Activated CD4-positive, alpha-beta T cell treated with anti-CD3 and anti-CD28 coated beads, Interleukin-2, amount 10 ng/mL, durations not matched to agents 7 days and 5 days (primary cell): ENCODE measurements around the gene FOXP3. TPM values are rescaled to one million over a fixed set of nuclear protein-coding genes. Genes with fewer than 3 reads are reported as not detected.
A peak's percentile ranks its signal among the peaks of the same experiment; 100 is the strongest.

ENCODE experiments used
- CTCF ChIA-PET: fragments of 350-600 bp; sonication (Branson Sonifier 250); formaldehyde crosslinking; loops from one replicate; lab custom pipeline; 2021; ENCODE audit warnings: antibody characterized with exemption; lab: Charles Lee
- POLR2A ChIA-PET: fragments of 350-600 bp; sonication (Branson Sonifier 250); formaldehyde crosslinking; loops from one replicate; lab custom pipeline; 2021; ENCODE audit warnings: antibody characterized with exemption; lab: Charles Lee
- DNase-seq: peaks from one replicate; pipeline ENCODE4 v3.0.0-alpha.2; 2020
- H3K27ac Mint-ChIP-seq: one replicate; pipeline ENCODE4 v1.8.0; 2021; ENCODE audit warnings: mild to moderate bottlenecking, moderate library complexity, mixed read lengths
- H3K27me3 Mint-ChIP-seq: one replicate; pipeline ENCODE4 v1.8.0; 2021; ENCODE audit warnings: mixed read lengths
- H3K36me3 Mint-ChIP-seq: one replicate; pipeline ENCODE4 v1.8.0; 2021; ENCODE audit warnings: low read depth, mixed read lengths
- H3K4me1 Mint-ChIP-seq: one replicate; pipeline ENCODE4 v1.8.0; 2021; ENCODE audit warnings: mixed read lengths
- H3K4me3 Mint-ChIP-seq: one replicate; pipeline ENCODE4 v1.8.0; 2021; ENCODE audit warnings: mild to moderate bottlenecking, moderate library complexity, mixed read lengths
- H3K9me3 Mint-ChIP-seq: one replicate; pipeline ENCODE4 v1.8.0; 2021; ENCODE audit warnings: mixed read lengths
- total RNA-seq, 2 experiments: library from RNA; stranded (reverse); gene quantifications; one replicate each; pipeline ENCODE4 v1.2.3, GENCODE V29; 2021

FOXP3 gene
- total RNA-seq, 2 experiments from 2014 or later, result 12.8 to 13.0 TPM

DNA sequence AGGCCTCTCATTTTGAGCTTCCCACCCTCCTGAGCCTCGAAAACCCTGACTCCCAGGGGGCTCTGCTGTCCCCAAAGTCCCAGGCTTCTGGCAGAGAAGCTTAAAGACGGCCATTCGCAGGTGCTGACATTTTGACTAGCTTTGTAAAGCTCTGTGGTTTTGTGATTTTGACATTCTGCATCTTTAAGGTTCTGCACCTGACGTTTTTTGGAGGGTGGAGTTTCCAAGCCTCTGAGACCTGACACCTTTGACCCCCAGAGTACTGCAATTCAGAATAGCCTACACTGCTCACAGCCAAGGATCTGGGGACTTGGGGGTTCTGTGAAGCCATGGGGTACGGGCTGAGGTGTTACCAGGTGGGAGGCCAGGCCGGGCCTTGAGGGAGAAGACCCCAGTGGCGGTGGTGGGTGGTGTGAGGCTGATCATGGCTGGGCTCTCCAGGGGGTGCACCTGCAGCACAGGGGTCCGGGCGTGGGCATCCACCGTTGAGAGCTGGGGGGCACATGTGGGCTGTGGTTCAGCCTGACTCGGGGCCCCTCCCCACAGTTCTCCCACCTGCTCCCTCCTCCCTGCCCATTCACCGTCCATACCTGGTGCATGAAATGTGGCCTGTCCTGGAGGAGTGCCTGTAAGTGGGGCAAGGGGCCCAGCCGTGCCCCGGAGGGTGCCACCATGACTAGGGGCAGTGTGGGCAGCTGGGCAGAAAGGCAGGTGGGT lies 7.3 kb downstream of the FOXP3 start:
- POLR2A ChIA-PET, result no interaction called here
- no peaks in the 10 kb centered on the region for H3K9me3 Mint-ChIP-seq
- DNase-seq, result no peak
- no peak overlapping the region for H3K4me3 Mint-ChIP-seq
- H3K27ac Mint-ChIP-seq, result peak overlapping the region; percentile 69
- H3K36me3 Mint-ChIP-seq, result peaks cover 7% of the 10 kb centered on the region
- H3K27me3 Mint-ChIP-seq, result no peaks in the 10 kb centered on the region
- CTCF ChIA-PET, result interaction anchor here (0.8 to 1.2 kb wide), 3 partner anchors 9 to 93 kb away, joined by 3 read pairs; no protein-coding TSS in a partner anchor
- peaks cover 29% of the 10 kb centered on the region for H3K4me1 Mint-ChIP-seq

DNA sequence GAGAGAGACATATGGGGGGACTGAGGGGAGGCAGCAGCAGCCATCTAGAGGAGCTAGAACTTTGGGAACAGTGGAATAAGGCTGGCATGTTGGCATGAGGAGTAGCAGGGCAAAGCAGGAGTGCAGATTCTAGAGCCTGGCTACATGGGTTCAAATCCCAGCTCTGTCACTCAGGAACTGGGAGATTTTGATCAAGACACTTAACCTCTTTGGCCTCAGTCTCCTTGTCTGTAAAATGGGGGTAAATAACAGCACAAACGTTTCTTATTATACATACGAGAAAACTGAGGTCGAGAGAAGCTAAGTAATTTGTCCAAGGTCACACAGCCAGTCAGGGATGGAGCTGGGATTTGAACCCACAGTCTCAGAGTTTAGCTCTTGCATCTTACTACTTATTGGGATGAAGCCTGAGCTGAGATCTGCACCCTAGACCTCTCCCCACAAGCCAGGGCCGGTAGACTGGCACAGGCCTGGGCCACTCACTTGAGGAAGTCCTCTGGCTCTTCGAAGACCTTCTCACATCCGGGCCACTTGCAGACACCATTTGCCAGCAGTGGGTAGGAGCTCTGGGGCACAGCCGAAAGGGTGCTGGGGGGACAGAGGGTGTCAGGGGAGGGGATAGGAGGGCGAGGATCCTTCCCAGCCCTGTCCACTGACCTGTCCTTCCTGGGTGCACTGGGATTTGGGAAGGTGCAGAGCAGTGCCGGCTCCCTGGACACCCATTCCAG lies 8.1 kb downstream of the FOXP3 start:
- ChIA-PET CTCF (interaction anchor here (0.6 to 1.2 kb wide), 4 partner anchors 8 to 394 kb away, joined by 3 read pairs; no protein-coding TSS in a partner anchor), POLR2A (no interaction called here)
- H3K9me3 Mint-ChIP-seq, result no peaks in the 10 kb centered on the region
- no peaks in the 10 kb centered on the region for H3K27me3 Mint-ChIP-seq
- no peak overlapping the region for H3K4me3 Mint-ChIP-seq
- peaks cover 24% of the 10 kb centered on the region for H3K4me1 Mint-ChIP-seq
- no peak for DNase-seq
- H3K27ac Mint-ChIP-seq, result no peak overlapping the region
- H3K36me3 Mint-ChIP-seq, result peaks cover 7% of the 10 kb centered on the region

DNA sequence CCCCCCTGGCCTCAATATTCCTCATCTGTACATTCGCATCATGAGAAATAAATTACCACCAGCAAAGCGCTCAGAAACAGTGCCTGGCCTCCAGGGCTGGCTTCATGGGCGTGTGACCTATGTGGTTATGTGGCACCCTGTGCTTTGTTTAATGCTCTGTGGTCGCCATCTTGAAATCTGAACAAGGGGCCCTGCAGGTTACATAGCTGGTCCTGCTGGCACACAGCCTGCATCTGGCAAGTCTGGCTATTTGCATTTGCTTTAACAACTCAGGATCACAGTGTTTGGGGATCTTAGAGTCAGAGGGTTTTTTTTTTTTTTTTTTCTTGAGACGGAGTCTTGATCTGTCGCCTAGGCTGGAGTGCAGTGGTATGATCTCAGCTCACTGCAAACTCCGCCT lies 9.9 kb downstream of the FOXP3 start:
- H3K4me1 Mint-ChIP-seq, result peaks cover 23% of the 10 kb centered on the region
- peaks cover 8% of the 10 kb centered on the region for H3K36me3 Mint-ChIP-seq
- no peaks in the 10 kb centered on the region for H3K27me3 Mint-ChIP-seq
- peak overlapping the region; percentile 13 for H3K27ac Mint-ChIP-seq
- ChIA-PET CTCF (interaction anchor here (0.7 kb wide), 1 partner anchor 37 kb away, joined by 3 read pairs; no protein-coding TSS in a partner anchor), POLR2A (no interaction called here)
- no peak overlapping the region for H3K4me3 Mint-ChIP-seq
- no peaks in the 10 kb centered on the region for H3K9me3 Mint-ChIP-seq
- DNase-seq, result no peak

DNA sequence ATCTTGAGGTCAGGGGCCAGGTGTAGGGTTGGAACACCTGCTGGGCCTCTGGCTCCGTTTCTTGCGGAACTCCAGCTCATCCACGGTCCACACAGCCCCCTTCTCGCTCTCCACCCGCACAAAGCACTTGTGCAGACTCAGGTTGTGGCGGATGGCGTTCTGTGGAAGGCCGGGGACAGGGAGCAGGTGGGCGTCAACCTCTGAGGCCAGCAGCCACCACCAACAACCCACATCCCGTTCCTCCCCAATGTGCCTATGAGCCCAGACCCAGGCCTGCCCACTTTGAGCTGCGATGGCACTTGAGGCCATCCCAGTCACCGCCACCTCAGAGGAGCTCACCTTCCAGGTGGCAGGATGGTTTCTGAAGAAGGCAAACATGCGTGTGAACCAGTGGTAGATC lies 13.2 kb downstream of the FOXP3 start:
- H3K36me3 Mint-ChIP-seq, result peaks cover 18% of the 10 kb centered on the region
- no peak for DNase-seq
- peaks cover 4% of the 10 kb centered on the region for H3K4me1 Mint-ChIP-seq
- no peaks in the 10 kb centered on the region for H3K9me3 Mint-ChIP-seq
- no peak overlapping the region for H3K27ac Mint-ChIP-seq
- H3K4me3 Mint-ChIP-seq, result no peak overlapping the region
- CTCF ChIA-PET, result interaction anchor here (1.0 kb wide), 1 partner anchor 22 kb away, joined by 3 read pairs; no protein-coding TSS in a partner anchor
- POLR2A ChIA-PET, result no interaction called here
- H3K27me3 Mint-ChIP-seq, result no peaks in the 10 kb centered on the region

DNA sequence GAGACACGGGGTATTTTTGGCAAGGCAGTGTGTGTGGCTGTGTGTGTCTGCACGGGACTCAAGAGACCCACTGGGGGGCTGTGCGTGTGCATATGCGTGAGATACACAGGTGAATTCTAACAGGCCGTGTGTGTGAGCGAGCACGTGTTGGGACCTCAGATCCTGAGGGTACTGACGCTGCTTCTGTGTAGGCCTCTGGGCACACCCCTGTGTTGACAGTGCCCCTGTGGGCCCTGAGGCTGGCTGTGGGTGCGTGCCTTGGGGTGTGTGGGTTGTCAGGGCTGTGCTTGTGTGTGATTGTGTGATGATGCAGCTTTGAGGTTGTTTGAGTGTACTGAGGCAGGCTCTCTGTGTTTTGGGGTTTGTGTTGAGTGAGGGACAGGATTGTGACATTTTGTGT lies 13.9 kb downstream of the FOXP3 start:
- Mint-ChIP-seq H3K27ac (peak overlapping the region; percentile 36), H3K9me3 (no peaks in the 10 kb centered on the region), H3K4me3 (no peak overlapping the region), H3K4me1 (peaks cover 3% of the 10 kb centered on the region), H3K27me3 (no peaks in the 10 kb centered on the region), H3K36me3 (peaks cover 20% of the 10 kb centered on the region)
- ChIA-PET POLR2A (no interaction called here), CTCF (interaction anchor here (1.0 kb wide), 1 partner anchor 23 kb away, joined by 3 read pairs; no protein-coding TSS in a partner anchor)
- no peak for DNase-seq

DNA sequence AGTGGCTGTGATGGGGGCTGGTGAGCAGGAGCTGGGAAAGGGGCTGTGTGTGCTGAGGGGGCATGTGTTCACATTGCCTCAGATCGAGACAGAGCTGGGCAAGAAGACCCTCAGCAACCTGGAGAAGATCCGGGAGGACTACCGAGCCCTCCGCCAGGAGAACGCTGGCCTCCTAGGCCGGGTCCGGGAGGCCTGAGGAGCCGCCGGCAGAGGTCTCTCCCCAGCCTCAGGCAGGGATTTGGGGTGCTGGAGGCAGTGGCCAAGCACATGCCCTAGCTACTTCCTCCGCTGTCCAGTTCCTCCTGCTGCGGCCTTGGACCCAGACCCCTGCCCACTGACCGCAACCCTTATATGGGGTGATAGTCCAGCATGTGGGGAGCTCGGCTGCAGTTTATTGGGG lies 14.4 kb downstream of the FOXP3 start:
- Mint-ChIP-seq H3K4me1 (peaks cover 3% of the 10 kb centered on the region), H3K9me3 (no peaks in the 10 kb centered on the region), H3K4me3 (no peak overlapping the region), H3K27me3 (no peaks in the 10 kb centered on the region), H3K36me3 (peaks cover 20% of the 10 kb centered on the region), H3K27ac (peak overlapping the region; percentile 36)
- no peak for DNase-seq
- POLR2A ChIA-PET, result no interaction called here
- CTCF ChIA-PET, result interaction anchor here (1.0 to 1.3 kb wide), 2 partner anchors 16 to 23 kb away, joined by 3 read pairs; no protein-coding TSS in a partner anchor

DNA sequence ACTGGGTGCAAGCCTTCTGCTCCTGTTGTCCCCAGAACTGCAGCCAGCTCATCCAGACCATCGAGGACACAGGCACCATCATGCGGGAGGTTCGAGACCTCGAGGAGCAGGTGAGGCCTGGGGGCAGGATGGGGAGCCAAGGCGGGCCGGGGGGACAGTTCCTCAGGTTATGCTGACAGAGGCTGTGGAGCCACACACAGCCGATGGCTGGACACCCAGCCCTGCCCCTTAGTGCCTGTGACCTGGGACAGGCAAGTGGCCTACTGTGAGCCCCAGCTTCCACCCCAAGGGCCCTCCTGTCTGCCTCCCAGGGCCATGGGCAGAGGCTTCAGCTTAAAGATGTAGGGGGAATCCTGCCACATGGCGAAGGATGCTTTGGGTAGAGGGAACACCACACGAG lies 14.9 kb downstream of the FOXP3 start:
- H3K9me3 Mint-ChIP-seq, result no peaks in the 10 kb centered on the region
- H3K27ac Mint-ChIP-seq, result no peak overlapping the region
- no peak for DNase-seq
- no peaks in the 10 kb centered on the region for H3K27me3 Mint-ChIP-seq
- peaks cover 3% of the 10 kb centered on the region for H3K4me1 Mint-ChIP-seq
- ChIA-PET POLR2A (no interaction called here), CTCF (interaction anchor here (0.8 to 1.9 kb wide), 3 partner anchors 10 to 16 kb away, joined by 3 to 8 read pairs (median 3); no protein-coding TSS in a partner anchor)
- H3K4me3 Mint-ChIP-seq, result no peak overlapping the region
- H3K36me3 Mint-ChIP-seq, result peaks cover 22% of the 10 kb centered on the region

DNA sequence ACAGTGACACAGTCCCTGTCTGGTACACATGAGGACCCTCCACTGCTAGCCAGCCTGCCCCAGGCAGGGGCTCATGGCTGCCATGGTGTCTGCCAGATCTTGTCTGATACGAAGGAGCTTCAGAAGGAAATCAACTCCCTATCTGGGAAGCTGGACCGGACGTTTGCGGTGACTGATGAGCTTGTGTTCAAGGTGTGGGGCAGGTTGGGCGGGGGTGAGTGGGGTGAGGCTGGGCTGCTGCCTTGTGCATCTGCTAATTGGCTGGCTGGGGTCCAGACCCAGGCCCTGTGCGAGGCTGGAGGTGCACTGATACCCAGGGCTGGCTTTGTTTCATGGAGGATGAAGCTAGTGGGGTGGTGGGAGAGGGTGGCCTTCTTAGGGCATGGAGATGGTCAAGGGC lies 15.4 kb downstream of the FOXP3 start:
- no peaks in the 10 kb centered on the region for H3K9me3 Mint-ChIP-seq
- H3K27me3 Mint-ChIP-seq, result no peaks in the 10 kb centered on the region
- no peak for DNase-seq
- POLR2A ChIA-PET, result no interaction called here
- CTCF ChIA-PET, result interaction anchor here (0.8 to 1.9 kb wide), 4 partner anchors 8 to 17 kb away, joined by 3 to 8 read pairs (median 3); no protein-coding TSS in a partner anchor
- peak overlapping the region; percentile 41 for H3K27ac Mint-ChIP-seq
- H3K36me3 Mint-ChIP-seq, result peaks cover 23% of the 10 kb centered on the region
- H3K4me3 Mint-ChIP-seq, result no peak overlapping the region
- H3K4me1 Mint-ChIP-seq, result peaks cover 3% of the 10 kb centered on the region

DNA sequence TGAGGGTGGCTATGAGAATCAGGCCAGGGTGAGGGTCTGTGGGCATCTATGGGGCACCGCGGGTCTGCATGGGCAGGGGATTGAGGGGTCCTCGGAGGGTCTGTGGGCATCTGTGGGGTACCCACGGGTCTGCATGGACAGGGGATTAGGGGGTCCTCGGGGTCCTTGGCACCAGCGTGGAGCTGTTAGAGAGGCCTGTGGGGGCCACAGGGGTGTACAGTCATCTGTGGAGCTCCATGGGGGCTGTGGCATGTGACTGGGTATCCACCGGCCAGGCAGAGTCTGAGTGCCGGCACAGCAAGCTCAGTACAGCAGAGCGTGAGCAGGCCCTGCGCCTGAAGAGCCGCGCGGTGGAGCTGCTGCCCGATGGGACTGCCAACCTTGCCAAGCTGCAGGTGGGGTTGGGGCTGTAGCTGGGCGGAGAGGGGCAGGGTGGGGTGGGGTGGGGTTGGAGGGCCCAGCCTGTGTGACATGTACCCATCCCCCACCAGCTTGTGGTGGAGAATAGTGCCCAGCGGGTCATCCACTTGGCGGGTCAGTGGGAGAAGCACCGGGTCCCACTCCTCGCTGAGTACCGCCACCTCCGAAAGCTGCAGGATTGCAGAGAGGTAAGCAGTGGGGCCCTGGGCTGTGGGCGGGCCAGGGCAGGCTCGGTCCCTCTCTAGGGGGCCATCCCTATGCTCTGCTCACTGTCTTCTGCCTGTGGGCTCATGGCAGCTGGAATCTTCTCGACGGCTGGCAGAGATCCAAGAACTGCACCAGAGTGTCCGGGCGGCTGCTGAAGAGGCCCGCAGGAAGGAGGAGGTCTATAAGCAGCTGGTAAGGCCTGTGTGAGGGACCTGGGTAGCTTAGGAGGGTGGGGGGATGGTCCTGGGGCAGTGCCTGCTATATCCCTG lies 16.3 kb downstream of the FOXP3 start:
- CTCF ChIA-PET, result interaction anchor here (1.3 to 1.9 kb wide), 2 partner anchors 9 to 11 kb away, joined by 3 to 8 read pairs; no protein-coding TSS in a partner anchor
- Mint-ChIP-seq H3K4me1 (peaks cover 3% of the 10 kb centered on the region), H3K36me3 (peaks cover 26% of the 10 kb centered on the region), H3K4me3 (no peak overlapping the region), H3K27me3 (no peaks in the 10 kb centered on the region), H3K27ac (no peak overlapping the region), H3K9me3 (no peaks in the 10 kb centered on the region)
- POLR2A ChIA-PET, result no interaction called here
- DNase-seq, result no peak

DNA sequence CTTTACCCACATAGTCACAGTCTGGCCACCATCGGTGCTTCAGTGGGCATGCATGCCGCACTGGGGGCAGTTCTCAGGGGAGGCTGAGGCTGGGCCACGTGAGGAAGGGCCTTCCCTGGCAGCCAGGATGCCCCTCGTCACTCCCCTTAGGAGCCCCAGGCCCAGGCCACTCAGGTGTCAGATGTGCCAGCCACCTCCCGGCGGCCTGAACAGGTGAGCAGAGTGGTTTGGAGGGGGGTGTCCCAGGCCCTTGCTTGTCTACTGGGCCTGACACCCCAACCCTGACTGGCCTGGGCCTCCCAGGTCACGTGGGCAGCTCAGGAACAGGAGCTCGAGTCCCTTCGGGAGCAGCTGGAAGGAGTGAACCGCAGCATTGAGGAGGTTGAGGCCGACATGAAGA lies 17.2 kb downstream of the FOXP3 start:
- POLR2A ChIA-PET, result no interaction called here
- H3K4me3 Mint-ChIP-seq, result no peak overlapping the region
- CTCF ChIA-PET, result no interaction called here

DNA sequence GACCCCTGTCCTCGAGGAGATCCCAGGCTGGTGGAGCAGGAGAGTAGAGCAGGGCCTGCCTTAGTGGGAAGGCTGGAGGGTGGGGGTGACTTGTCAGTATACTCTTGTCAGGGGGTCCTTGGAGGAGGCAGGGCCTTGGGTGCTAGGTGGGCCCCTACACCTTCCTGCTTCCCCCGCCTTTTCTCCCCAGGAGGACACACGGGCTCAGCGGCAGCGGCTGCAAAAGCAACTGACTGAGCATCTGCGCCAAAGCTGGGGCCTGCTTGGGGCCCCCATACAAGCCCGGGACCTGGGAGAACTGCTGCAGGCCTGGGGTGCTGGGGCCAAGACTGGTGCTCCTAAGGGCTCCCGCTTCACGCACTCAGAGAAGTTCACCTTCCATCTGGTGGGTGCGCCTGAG lies 18.0 kb downstream of the FOXP3 start:
- DNase-seq, result no peak
- peaks cover 3% of the 10 kb centered on the region for H3K4me1 Mint-ChIP-seq
- no peak overlapping the region for H3K27ac Mint-ChIP-seq
- ChIA-PET CTCF (no interaction called here), POLR2A (no interaction called here)
- H3K9me3 Mint-ChIP-seq, result no peaks in the 10 kb centered on the region
- no peaks in the 10 kb centered on the region for H3K27me3 Mint-ChIP-seq
- no peak overlapping the region for H3K4me3 Mint-ChIP-seq
- H3K36me3 Mint-ChIP-seq, result peaks cover 26% of the 10 kb centered on the region

More for the DNA sequence above, 17.2 kb downstream of the FOXP3 start:
- no peak for DNase-seq
- Mint-ChIP-seq H3K27me3 (no peaks in the 10 kb centered on the region), H3K4me1 (peaks cover 3% of the 10 kb centered on the region), H3K9me3 (no peaks in the 10 kb centered on the region), H3K27ac (no peak overlapping the region), H3K36me3 (peaks cover 26% of the 10 kb centered on the region)

DNA sequence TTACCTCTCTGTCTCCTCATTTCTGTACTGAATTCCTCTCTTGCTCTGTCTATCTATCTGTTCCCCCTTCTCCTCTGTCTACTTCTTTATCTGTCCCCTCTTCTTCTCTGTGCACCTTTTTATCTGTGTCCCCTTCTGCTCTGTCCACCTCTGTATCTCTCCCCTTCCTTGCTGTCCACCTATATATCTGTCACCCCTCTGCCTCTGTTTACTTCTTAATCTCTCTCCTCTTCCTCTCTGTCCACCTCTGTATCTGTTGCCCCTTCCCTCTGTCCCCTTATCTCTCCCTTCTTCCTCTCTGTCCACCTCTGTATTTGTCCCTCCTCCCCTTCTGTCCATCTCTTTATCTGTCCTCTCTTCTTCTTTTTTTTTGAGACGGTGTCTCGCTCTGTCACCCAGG lies 20.3 kb downstream of the FOXP3 start:
- Mint-ChIP-seq H3K27ac (no peak overlapping the region), H3K4me3 (no peak overlapping the region), H3K27me3 (no peaks in the 10 kb centered on the region), H3K36me3 (peaks cover 27% of the 10 kb centered on the region), H3K9me3 (no peaks in the 10 kb centered on the region), H3K4me1 (peaks cover 5% of the 10 kb centered on the region)
- ChIA-PET POLR2A (no interaction called here), CTCF (no interaction called here)
- no peak for DNase-seq
